ENCODE results near the gene CD1C.
"Not testable (repeated sequence)": the region's sequence is repeated elsewhere in the genome, so short reads cannot be mapped to it uniquely, and the experiment has no call there.

The CD1C gene

GRCh38 chr1:158289811-158290210, at the start of gene CD1C:
Gene CD1C, plus strand, starts transcription at chr1:158289923. Its CDS starts 142 bp downstream, at chr1:158290065.
- no peak for DNase-seq

GRCh38 chr1:158246650-158247049, 43.1 kb upstream of the CD1C start:
- no peak for DNase-seq

- DNase-seq = no peak
Measured at GRCh38 chr1:158248118-158248517, 41.6 kb upstream of the CD1C start.

GRCh38 chr1:158248771-158249170, 41.0 kb upstream of the CD1C start:
- no peak for DNase-seq

- DNase-seq = no peak
Measured at GRCh38 chr1:158249646-158250045, 40.1 kb upstream of the CD1C start.

GRCh38 chr1:158251163-158251562, 38.6 kb upstream of the CD1C start:
- DNase-seq = no peak

- DNase-seq = no peak
Measured at GRCh38 chr1:158255656-158256055, 34.1 kb upstream of the CD1C start.

GRCh38 chr1:158256747-158257146, 33.0 kb upstream of the CD1C start:
- DNase-seq = not testable (repeated sequence)

- DNase-seq = no peak
Measured at GRCh38 chr1:158257888-158258287, 31.8 kb upstream of the CD1C start.

- DNase-seq = no peak
Measured at GRCh38 chr1:158259117-158259516, 30.6 kb upstream of the CD1C start.

- DNase-seq = no peak
Measured at GRCh38 chr1:158272681-158273080, 17.0 kb upstream of the CD1C start.

GRCh38 chr1:158274797-158275196, 14.9 kb upstream of the CD1C start:
- no peak for DNase-seq

GRCh38 chr1:158282421-158282820, 7.3 kb upstream of the CD1C start:
- DNase-seq = not testable (repeated sequence)

- no peak for DNase-seq
Measured at GRCh38 chr1:158283965-158284364, 5.8 kb upstream of the CD1C start.

- DNase-seq = no peak
Measured at GRCh38 chr1:158285756-158286241, 3.9 kb upstream of the CD1C start.

GRCh38 chr1:158286487-158286886, 3.2 kb upstream of the CD1C start:
- no peak for DNase-seq

- DNase-seq = no peak
Measured at GRCh38 chr1:158286941-158287346, 2.8 kb upstream of the CD1C start.

- DNase-seq = no peak
Measured at GRCh38 chr1:158290321-158290844, 660 bp downstream of the CD1C start.

- DNase-seq = no peak
Measured at GRCh38 chr1:158295791-158296190, 6.1 kb downstream of the CD1C start.

- DNase-seq = no peak
Measured at GRCh38 chr1:158310623-158311022, 20.9 kb downstream of the CD1C start.

GRCh38 chr1:158311066-158311465, 21.3 kb downstream of the CD1C start:
- no peak for DNase-seq

- DNase-seq = no peak
Measured at GRCh38 chr1:158323866-158324265, 34.1 kb downstream of the CD1C start.

GRCh38 chr1:158324395-158324794, 34.7 kb downstream of the CD1C start:
- DNase-seq = no peak

GRCh38 chr1:158327481-158327880, 37.8 kb downstream of the CD1C start:
- no peak for DNase-seq

GRCh38 chr1:158328426-158328825, 38.7 kb downstream of the CD1C start:
- no peak for DNase-seq
